Lower leg skin (tissue), 3 donors: ENCODE data around the gene CALU.

Experiments used
- POLR2A ChIP-seq, 2 donors: fragments of 450-650 bp; IDR thresholded peaks; one replicate each; pipeline ENCODE4 v1.6.1; 2016 to 2017; ENCODE audit warnings: antibody characterized with exemption in 2 of 2, mild to moderate bottlenecking in 1 of 2, moderate library complexity in 1 of 2
- TF ChIP-seq, protein P1 (sequence below), 3 donors: fragments of 450-650 bp; IDR thresholded peaks; one replicate each; pipeline ENCODE4 v1.5.1; 2016; ENCODE audit warnings: antibody characterized with exemption in 3 of 3, mild to moderate bottlenecking in 3 of 3, moderate library complexity in 2 of 3

- TF ChIP-seq, protein P1, sequence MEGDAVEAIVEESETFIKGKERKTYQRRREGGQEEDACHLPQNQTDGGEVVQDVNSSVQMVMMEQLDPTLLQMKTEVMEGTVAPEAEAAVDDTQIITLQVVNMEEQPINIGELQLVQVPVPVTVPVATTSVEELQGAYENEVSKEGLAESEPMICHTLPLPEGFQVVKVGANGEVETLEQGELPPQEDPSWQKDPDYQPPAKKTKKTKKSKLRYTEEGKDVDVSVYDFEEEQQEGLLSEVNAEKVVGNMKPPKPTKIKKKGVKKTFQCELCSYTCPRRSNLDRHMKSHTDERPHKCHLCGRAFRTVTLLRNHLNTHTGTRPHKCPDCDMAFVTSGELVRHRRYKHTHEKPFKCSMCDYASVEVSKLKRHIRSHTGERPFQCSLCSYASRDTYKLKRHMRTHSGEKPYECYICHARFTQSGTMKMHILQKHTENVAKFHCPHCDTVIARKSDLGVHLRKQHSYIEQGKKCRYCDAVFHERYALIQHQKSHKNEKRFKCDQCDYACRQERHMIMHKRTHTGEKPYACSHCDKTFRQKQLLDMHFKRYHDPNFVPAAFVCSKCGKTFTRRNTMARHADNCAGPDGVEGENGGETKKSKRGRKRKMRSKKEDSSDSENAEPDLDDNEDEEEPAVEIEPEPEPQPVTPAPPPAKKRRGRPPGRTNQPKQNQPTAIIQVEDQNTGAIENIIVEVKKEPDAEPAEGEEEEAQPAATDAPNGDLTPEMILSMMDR (IDR thresholded peaks at IDR 0.05), result no peak
- no peak for TF ChIP-seq POLR2A (IDR thresholded peaks at IDR 0.05)
Observed at GRCh38 chr7:128708235-128708634, 30.9 kb upstream of the CALU start.
